WTC11 (cell line): ENCODE results near the gene DMRTA2.

Experiments used
- CBFB ChIP-seq: sonication (generic); formaldehyde crosslinking; IDR thresholded peaks from 2 replicates; pipeline ENCODE4 v1.8.1; 2022; ENCODE audit warnings: mild to moderate bottlenecking, low read depth, missing genetic modification reagents
- GABPB1 ChIP-seq: sonication (generic); formaldehyde crosslinking; IDR thresholded peaks from 2 replicates; pipeline ENCODE4 v1.8.1; 2023; ENCODE audit warnings: mild to moderate bottlenecking, missing genetic modification reagents
- GRHL2 ChIP-seq: fragments of 250-450 bp; sonication (Bioruptor Pico); IDR thresholded peaks from 2 replicates; pipeline ENCODE4 v1.8.0; 2022; ENCODE audit warnings: mild to moderate bottlenecking, moderate library complexity; ENCODE audit not compliant: insufficient replicate concordance, severe bottlenecking
- JUN ChIP-seq: sonication (generic); formaldehyde crosslinking; IDR thresholded peaks from 2 replicates; pipeline ENCODE4 v1.8.0; 2023; ENCODE audit warnings: mild to moderate bottlenecking, missing genetic modification reagents
- TP53 ChIP-seq: sonication (generic); formaldehyde crosslinking; IDR thresholded peaks from 2 replicates; pipeline ENCODE4 v1.8.1; 2023; ENCODE audit warnings: mild to moderate bottlenecking, missing genetic modification reagents
- TF ChIP-seq, protein P1 (sequence below): fragments of 200-600 bp; IDR thresholded peaks from 2 replicates; pipeline ENCODE4 v1.8.0; 2022; ENCODE audit warnings: antibody characterized with exemption
- TF ChIP-seq, protein P2 (sequence below): sonication (generic); formaldehyde crosslinking; IDR thresholded peaks from 2 replicates; pipeline ENCODE4 v1.8.1; 2023; ENCODE audit warnings: mild to moderate bottlenecking, missing genetic modification reagents
- TF ChIP-seq, protein P3 (sequence below): sonication (generic); formaldehyde crosslinking; IDR thresholded peaks from 2 replicates; pipeline ENCODE4 v1.8.1; 2023; ENCODE audit warnings: mild to moderate bottlenecking, moderate library complexity, missing genetic modification reagents
- TF ChIP-seq, protein P4 (sequence below): sonication (generic); formaldehyde crosslinking; IDR thresholded peaks from 2 replicates; pipeline ENCODE4 v1.8.0; 2022; ENCODE audit warnings: mild to moderate bottlenecking, missing genetic modification reagents
- TF ChIP-seq, protein P5 (sequence below): sonication (generic); formaldehyde crosslinking; IDR thresholded peaks from 2 replicates; pipeline ENCODE4 v1.8.1; 2022; ENCODE audit warnings: low read depth, mild to moderate bottlenecking, moderate library complexity, missing genetic modification reagents, borderline replicate concordance
- TF ChIP-seq, protein P6 (sequence below): sonication (generic); formaldehyde crosslinking; IDR thresholded peaks from 2 replicates; pipeline ENCODE4 v1.8.1; 2022; ENCODE audit warnings: missing genetic modification reagents, borderline replicate concordance

DNA sequence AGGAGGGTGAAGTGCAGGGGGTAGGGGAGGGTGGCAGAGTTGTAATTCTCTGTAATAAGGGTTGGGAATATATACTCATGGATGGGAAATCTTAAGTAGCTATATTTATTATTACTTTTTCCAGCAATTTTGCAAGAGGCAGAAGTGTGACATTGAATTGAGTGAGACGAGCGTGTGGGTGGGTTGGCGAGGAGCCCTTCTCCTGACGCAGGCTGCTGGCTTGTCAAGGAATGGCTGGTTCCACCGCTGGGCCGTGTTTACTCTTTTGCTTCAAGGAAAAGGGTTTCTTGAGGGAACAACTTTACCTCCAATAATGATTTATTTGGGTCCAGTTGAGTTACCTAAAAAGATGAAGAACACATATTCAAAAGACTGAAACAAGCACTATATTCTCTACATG, 17.9 kb upstream of the DMRTA2 start:
- TF ChIP-seq JUN (CRISPR knock-in tag): no peak
- TF ChIP-seq, protein P1, sequence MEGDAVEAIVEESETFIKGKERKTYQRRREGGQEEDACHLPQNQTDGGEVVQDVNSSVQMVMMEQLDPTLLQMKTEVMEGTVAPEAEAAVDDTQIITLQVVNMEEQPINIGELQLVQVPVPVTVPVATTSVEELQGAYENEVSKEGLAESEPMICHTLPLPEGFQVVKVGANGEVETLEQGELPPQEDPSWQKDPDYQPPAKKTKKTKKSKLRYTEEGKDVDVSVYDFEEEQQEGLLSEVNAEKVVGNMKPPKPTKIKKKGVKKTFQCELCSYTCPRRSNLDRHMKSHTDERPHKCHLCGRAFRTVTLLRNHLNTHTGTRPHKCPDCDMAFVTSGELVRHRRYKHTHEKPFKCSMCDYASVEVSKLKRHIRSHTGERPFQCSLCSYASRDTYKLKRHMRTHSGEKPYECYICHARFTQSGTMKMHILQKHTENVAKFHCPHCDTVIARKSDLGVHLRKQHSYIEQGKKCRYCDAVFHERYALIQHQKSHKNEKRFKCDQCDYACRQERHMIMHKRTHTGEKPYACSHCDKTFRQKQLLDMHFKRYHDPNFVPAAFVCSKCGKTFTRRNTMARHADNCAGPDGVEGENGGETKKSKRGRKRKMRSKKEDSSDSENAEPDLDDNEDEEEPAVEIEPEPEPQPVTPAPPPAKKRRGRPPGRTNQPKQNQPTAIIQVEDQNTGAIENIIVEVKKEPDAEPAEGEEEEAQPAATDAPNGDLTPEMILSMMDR: no peak
- TF ChIP-seq, protein P2, sequence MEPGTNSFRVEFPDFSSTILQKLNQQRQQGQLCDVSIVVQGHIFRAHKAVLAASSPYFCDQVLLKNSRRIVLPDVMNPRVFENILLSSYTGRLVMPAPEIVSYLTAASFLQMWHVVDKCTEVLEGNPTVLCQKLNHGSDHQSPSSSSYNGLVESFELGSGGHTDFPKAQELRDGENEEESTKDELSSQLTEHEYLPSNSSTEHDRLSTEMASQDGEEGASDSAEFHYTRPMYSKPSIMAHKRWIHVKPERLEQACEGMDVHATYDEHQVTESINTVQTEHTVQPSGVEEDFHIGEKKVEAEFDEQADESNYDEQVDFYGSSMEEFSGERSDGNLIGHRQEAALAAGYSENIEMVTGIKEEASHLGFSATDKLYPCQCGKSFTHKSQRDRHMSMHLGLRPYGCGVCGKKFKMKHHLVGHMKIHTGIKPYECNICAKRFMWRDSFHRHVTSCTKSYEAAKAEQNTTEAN: no peak
- TF ChIP-seq GABPB1 (CRISPR knock-in tag): no peak
- TF ChIP-seq, protein P3, sequence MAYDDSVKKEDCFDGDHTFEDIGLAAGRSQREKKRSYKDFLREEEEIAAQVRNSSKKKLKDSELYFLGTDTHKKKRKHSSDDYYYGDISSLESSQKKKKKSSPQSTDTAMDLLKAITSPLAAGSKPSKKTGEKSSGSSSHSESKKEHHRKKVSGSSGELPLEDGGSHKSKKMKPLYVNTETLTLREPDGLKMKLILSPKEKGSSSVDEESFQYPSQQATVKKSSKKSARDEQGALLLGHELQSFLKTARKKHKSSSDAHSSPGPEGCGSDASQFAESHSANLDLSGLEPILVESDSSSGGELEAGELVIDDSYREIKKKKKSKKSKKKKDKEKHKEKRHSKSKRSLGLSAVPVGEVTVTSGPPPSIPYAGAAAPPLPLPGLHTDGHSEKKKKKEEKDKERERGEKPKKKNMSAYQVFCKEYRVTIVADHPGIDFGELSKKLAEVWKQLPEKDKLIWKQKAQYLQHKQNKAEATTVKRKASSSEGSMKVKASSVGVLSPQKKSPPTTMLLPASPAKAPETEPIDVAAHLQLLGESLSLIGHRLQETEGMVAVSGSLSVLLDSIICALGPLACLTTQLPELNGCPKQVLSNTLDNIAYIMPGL (CRISPR knock-in tag): no peak
- no peak for TF ChIP-seq GRHL2 (CRISPR knock-in tag)
- no peak for TF ChIP-seq CBFB (CRISPR knock-in tag)
- TF ChIP-seq, protein P4, sequence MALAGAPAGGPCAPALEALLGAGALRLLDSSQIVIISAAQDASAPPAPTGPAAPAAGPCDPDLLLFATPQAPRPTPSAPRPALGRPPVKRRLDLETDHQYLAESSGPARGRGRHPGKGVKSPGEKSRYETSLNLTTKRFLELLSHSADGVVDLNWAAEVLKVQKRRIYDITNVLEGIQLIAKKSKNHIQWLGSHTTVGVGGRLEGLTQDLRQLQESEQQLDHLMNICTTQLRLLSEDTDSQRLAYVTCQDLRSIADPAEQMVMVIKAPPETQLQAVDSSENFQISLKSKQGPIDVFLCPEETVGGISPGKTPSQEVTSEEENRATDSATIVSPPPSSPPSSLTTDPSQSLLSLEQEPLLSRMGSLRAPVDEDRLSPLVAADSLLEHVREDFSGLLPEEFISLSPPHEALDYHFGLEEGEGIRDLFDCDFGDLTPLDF (CRISPR knock-in tag): no peak
- TF ChIP-seq TP53 (CRISPR knock-in tag): no peak
- TF ChIP-seq, protein P5, sequence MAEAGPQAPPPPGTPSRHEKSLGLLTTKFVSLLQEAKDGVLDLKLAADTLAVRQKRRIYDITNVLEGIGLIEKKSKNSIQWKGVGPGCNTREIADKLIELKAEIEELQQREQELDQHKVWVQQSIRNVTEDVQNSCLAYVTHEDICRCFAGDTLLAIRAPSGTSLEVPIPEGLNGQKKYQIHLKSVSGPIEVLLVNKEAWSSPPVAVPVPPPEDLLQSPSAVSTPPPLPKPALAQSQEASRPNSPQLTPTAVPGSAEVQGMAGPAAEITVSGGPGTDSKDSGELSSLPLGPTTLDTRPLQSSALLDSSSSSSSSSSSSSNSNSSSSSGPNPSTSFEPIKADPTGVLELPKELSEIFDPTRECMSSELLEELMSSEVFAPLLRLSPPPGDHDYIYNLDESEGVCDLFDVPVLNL: no peak
- TF ChIP-seq, protein P6, sequence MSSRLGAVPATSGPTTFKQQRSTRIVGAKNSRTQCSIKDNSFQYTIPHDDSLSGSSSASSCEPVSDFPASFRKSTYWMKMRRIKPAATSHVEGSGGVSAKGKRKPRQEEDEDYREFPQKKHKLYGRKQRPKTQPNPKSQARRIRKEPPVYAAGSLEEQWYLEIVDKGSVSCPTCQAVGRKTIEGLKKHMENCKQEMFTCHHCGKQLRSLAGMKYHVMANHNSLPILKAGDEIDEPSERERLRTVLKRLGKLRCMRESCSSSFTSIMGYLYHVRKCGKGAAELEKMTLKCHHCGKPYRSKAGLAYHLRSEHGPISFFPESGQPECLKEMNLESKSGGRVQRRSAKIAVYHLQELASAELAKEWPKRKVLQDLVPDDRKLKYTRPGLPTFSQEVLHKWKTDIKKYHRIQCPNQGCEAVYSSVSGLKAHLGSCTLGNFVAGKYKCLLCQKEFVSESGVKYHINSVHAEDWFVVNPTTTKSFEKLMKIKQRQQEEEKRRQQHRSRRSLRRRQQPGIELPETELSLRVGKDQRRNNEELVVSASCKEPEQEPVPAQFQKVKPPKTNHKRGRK (CRISPR knock-in tag): no peak
